ENCODE data around the gene UBFD1. TPM values are rescaled to one million over a fixed set of nuclear protein-coding genes. Genes with fewer than 3 reads are reported as not detected.

UBFD1 gene
- total and polyA plus RNA-seq, 2 of the 8 experiments (the other 6 are each of a cell fraction or from before 2014, with no cell fraction given) = 66.3 to 106 TPM

DNA sequence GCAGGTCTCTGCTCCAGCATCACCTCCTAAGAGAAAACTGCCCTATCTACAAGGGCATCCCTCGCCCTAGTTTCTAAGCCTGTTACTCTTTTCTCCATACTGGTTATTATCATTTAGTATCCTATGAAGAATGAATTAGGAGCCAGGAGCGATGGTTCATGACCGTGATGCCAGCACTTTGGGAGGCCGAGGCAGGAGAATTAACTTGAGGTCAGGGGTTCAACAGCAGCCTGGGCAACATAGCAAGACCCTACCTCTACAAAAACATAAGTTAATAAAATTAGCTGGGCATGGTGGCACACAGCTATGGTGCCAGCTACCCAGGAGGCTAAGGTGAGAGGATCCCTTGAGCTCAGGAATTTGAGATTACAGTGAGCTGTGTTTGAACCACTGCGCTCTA lies 7.6 kb upstream of the UBFD1 start:
- H3K4ac ChIP-seq (replicated peaks; ENCODE audit: insufficient read length, low read depth, low read length) = no peak overlapping the region
- H3K79me2 ChIP-seq (ENCODE audit: control insufficient read depth in 1 of 2, insufficient read depth in 2 of 2, low read length in 2 of 2) = peaks cover 0 to 7% of the 10 kb centered on the region in 2 experiments; a peak in 2 of 4 replicates
- no peak overlapping the region for H2AFZ ChIP-seq (ENCODE audit: low read length)
- no peak overlapping the region for H3K14ac ChIP-seq (ENCODE audit: insufficient read length)
- H2BK5ac ChIP-seq (ENCODE audit: low read depth, low read length) = no peak overlapping the region
- no peaks in the 10 kb centered on the region for H3K4me1 ChIP-seq (replicated peaks in 1 of 4; ENCODE audit: control insufficient read depth in 3 of 4, insufficient read depth in 4 of 4, low read length in 3 of 4)
- 88% methylated on average over 4 of the region's 5 CpGs; no CpG with 5 or more reads in 1 of the 2 experiments for WGBS, 2 experiments (ENCODE audit: extremely low coverage in 1 of 2, insufficient coverage in 1 of 2, insufficient read length in 1 of 2, insufficient replicate concordance in 2 of 2, low coverage in 1 of 2, low lambda C conversion rate in 2 of 2, missing lambda C conversion rate in 1 of 2)
- H3K27me3 ChIP-seq (replicated peaks in 1 of 4; ENCODE audit: control insufficient read depth in 3 of 4, extremely low read depth in 1 of 4, insufficient read depth in 3 of 4, low read length in 3 of 4) = no peaks in the 10 kb centered on the region
- no peak overlapping the region for H2BK15ac ChIP-seq (ENCODE audit: low read length)
- H2BK120ac ChIP-seq (replicated peaks; ENCODE audit: low read depth, low read length) = no peak overlapping the region
- H2AK5ac ChIP-seq (ENCODE audit: low read depth, low read length) = no peak overlapping the region
- POLR2A ChIA-PET (ENCODE audit: partially characterized antibody) = interaction anchor here (0.6 to 1.9 kb wide), 3 partner anchors 8 to 21 kb away, joined by 3 to 4 read pairs (median 3); partner anchors contain the start of gene UBFD1
- H3K9ac ChIP-seq (replicated peaks in 1 of 4; ENCODE audit: extremely low read depth in 1 of 4, low read depth in 3 of 4, low read length in 3 of 4) = no peak overlapping the region
- CTCF ChIA-PET (ENCODE audit: partially characterized antibody) = interaction anchor here (0.6 kb wide), 1 partner anchor 1511 kb away, joined by 3 read pairs; no protein-coding TSS in a partner anchor
- no peak overlapping the region for H3K4me3 ChIP-seq (ENCODE audit: extremely low read depth in 1 of 4, insufficient read depth in 2 of 4, low read depth in 3 of 4, low read length in 4 of 4)
- H4K20me1 ChIP-seq (replicated peaks in 1 of 2; ENCODE audit: control insufficient read depth in 1 of 2, insufficient read depth in 2 of 2, low read length in 2 of 2) = peaks cover 2% of the 10 kb centered on the region in 2 experiments
- H3K4me2 ChIP-seq (ENCODE audit: insufficient read depth in 1 of 2, low read depth in 2 of 2, low read length in 2 of 2) = no peak overlapping the region
- H3K23ac ChIP-seq (ENCODE audit: insufficient read length) = no peak overlapping the region
- H3K56ac ChIP-seq (replicated peaks; ENCODE audit: insufficient read length, low read depth, low read length) = no peak overlapping the region
- H3K36me3 ChIP-seq (ENCODE audit: control insufficient read depth in 2 of 4, insufficient read depth in 4 of 4, low read length in 3 of 4) = peaks cover 34 to 56% (median 50%) of the 10 kb centered on the region in 4 experiments
- H4K8ac ChIP-seq (ENCODE audit: extremely low read depth, insufficient read depth, low read length) = no peak overlapping the region
- H3K27ac ChIP-seq (ENCODE audit: low read depth, low read length) = no peak overlapping the region
- FAIRE-seq (no peak), DNase-seq (ENCODE audit: low read depth in 1 of 2, low spot score in 2 of 2) (no peak)
- no peak overlapping the region for H4K91ac ChIP-seq (replicated peaks; ENCODE audit: insufficient read length, low read length)
- H4K5ac ChIP-seq (ENCODE audit: insufficient read length, low read depth, low read length) = no peak overlapping the region
- no peak overlapping the region for H2BK20ac ChIP-seq (ENCODE audit: low read length)
- H3K18ac ChIP-seq (ENCODE audit: extremely low read depth, low read length) = no peak overlapping the region
- no peaks in the 10 kb centered on the region for H3K23me2 ChIP-seq (ENCODE audit: low read depth, low read length)
- no peaks in the 10 kb centered on the region for H3K9me3 ChIP-seq (ENCODE audit: insufficient read depth in 2 of 2, low read depth in 1 of 2, low read length in 1 of 2)
- H3K79me1 ChIP-seq (ENCODE audit: low read depth, low read length) = no peaks in the 10 kb centered on the region; the same call in 1 of the 2 replicates
- H2BK12ac ChIP-seq (ENCODE audit: low read depth, low read length) = no peak overlapping the region
- TF ChIP-seq BCL11A (IDR thresholded peaks at IDR 0.05; ENCODE audit: low read depth in 2 of 2, low read length in 2 of 2) (no peak), POLR2A (IDR thresholded peaks at IDR 0.05; ENCODE audit: control extremely low read depth in 1 of 2, low read depth in 2 of 2, low read length in 2 of 2) (no peak), SUZ12 (IDR thresholded peaks at IDR 0.05; ENCODE audit: low read length) (no peak)

All from H1 (cell line).